DMS53 treated with DMSO at 0.1 percent for 48 hours (cell line): ENCODE data around the gene KDELR3.

Source experiments
- DNase-seq: peaks from one replicate; lab custom pipeline; 2025; ENCODE audit not compliant: unreplicated experiment; lab: John Stamatoyannopoulos, UW

KDELR3 gene

GRCh38 chr22:38437416-38437815 lies 30.5 kb upstream of the KDELR3 start:
- no peak for DNase-seq

DNA sequence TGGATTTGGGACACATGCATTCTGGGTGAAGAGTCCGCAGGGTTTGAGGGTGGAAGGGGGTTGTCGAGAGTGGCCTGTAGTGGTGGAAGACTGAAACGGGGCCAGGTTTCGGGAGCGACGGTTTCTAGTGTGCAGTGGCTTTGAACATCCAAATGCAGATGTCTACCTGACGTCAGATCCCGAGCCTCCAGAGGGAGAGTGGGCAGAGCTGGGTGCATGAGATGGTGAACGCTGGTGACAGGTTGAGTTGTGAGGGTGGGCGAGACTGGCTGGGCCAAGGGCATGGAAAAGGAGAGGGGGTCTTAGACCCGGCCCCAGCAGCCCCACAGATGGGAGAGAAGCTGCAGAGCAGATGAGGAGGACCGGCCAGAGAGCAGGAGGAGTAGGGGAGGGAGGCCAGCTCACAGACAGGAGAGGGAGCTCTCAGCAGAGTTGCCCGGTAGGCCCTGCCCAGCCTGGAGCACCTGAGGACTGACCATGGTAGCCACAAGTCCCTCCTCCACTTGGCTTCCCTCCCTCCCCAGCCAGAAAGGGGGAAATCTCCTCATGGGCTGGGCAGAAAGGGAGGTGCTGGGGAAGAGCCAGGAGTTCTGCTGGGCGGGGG lies 27.0 kb upstream of the KDELR3 start:
- DNase-seq, result no peak

DNA sequence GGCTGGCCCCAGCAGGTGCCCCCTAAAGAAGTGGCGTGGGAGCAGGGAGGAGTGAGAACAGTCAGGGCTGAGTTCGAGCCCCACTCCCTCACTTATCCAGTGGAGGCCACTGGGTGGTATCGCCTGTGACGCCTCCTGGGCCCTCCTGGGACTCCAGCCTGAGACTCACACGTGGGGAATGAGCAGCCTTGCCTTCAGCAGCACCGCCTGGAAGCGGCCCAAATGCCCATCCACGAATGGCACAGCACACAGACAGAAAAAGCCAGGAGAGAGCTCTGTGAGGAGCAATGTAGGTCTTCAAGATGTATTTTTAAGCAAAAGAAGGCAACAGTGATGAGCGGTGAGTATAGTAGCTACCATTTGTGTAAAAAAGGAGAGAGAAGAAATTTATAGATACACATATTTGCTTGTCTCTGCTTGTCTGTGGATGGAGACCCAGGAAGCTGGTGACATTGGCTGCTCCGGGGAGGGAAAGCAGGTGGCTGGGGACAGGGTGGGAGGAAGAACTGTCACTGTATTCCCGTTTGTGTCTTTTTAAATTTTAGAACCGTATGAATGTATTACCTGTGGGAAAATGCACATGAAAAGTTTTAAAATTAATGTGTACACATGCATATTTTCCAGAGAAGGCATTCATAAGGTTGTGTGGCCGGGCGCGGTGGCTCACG lies 26.1 kb upstream of the KDELR3 start:
- DNase-seq, result no peak

DNA sequence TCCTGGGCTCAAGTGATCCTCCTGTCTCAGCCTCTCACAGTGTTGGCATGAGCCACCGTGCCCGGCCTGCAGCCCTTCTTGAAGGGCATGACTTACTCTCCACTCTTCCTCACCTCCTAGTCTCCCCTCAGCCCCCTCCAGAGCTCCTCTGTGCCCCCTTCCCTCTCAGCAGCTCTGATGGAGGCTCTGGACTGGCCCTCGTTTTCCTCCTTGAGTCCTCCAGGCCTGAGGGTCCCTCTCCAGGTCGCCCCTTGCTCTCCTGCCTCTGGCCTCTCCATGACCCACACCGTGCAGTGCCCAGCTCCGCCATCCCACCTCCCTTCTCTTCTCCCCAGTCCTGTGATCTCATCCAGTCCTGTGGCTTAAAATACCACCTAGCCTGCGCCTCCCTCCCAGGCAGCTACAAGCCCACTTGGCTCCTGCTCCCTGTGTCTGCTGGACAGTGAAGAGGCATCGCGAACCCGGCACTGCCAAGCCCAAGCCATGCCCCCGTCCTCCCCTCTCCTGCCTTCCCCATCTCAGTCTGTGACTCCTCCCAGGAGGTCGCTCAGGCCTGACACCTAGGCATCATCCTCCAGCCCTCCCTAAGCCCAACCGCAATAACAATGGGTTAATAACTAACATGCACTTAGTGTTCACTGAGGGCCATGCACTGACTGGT lies 24.8 kb upstream of the KDELR3 start:
- no peak for DNase-seq

DNA sequence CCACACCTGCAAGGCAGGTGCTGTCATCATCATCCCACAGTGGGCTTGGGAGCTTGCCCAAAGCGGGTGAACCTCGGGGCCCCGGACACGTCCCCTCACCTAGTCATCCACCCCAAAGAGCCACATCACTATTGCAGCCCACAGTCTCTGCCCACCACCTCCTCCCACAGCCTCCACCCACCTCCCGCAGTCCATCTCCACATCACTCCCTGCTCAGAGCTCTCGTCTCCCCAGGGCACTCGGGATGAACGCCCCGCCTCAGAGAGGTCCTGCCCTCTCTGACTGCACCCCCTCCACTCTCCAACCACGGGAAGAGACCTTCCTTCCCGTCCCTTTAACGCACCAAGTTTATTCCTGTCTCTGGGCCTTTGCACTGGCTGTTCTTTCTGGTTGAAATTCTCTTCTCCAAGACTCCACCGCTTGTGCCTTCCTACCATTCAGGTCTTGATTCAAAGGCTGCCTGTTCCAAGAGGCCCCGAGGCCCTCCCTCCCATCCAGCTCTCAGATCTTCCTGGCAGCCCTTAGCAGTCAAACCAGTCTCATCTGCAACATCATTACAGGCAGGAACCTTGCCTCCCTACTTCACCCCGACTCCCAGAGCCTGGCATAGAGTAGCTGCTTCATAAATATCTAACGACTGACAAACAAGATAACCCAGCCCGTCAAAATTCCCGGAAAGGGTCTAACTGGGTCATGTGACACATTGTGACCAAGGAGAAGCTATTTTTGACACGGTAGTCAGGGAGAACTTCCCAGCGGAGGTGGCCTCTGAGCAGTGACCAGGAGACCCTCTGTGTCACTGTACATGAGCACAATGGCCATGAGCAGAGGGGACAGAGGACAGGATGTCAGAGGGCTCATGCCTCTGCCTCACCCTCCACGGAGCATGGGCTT lies 24.0 kb upstream of the KDELR3 start:
- no peak for DNase-seq

- DNase-seq, result no peak
Observed at GRCh38 chr22:38444783-38445182, 23.1 kb upstream of the KDELR3 start.

DNA sequence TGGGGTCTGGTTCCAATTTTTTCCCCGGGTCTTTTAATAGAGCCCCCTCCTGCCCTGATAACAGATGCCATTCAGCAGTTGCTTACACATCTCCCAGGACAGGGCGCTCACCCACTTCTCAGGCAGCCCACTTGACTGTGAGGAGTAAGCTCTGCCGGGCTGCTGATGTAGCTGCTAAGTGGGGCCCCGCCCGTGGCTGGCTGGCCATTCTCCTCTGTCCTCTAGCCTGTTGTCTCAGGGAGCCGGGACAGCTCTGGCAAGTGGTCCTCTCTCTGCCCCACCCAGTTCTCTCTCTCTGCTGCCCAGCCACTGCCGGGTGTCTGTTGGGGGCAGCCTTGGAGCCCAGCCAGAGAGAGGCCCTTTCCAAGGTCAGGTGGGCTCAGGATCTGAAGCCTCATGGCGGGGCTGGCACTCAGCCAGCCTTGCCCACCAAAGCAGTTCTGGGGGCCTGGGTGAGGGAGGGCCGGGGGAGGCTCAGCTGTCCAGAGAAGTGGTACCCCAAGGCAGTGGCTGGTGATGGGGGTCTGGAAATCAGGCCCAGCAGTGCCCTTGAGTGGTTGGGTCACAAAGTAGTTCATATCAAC lies 21.8 kb upstream of the KDELR3 start:
- DNase-seq, result no peak

DNA sequence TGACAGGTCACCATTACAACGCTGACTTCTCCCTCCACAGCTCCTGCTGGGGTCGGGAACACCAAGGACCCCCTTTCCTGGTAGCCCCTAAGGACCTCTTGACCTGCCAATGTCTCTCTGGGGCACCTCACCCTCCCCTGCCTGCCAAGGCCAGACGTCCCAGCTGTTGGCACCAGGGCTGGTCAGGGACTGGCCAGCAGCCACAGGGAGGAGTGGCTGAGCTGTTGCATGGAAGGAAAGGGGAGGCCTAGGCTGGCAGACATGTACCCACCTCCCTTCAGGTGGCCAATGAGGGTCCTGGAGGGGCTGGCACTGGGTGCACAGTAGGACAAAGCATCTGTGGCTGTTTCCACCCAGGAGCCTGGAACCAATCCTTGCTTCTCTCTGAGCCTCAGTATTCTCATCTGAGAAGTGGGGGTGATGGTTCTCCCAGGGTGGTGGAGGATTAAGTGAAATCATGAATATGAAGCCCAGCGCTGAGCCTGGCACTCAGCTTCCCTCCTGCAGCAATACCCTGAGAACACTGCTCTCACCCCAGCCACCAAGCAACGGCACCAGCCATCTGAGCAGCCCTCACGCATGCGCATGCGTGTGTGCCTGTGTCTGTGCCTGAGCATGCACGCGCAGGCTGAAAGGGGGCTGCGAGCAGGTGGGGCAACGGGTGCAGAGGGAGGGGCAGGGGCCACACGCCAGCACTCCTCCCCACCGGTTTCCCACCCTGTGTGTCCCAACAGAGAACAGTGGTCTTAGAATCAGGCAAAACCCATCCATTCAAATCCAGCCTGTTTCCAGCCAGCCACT lies 18.8 kb upstream of the KDELR3 start:
- peak; percentile 1 for DNase-seq

- no peak for DNase-seq
Observed at GRCh38 chr22:38449776-38450175, 18.1 kb upstream of the KDELR3 start.

GRCh38 chr22:38450234-38450797 lies 17.6 kb upstream of the KDELR3 start:
- DNase-seq, result no peak

DNA sequence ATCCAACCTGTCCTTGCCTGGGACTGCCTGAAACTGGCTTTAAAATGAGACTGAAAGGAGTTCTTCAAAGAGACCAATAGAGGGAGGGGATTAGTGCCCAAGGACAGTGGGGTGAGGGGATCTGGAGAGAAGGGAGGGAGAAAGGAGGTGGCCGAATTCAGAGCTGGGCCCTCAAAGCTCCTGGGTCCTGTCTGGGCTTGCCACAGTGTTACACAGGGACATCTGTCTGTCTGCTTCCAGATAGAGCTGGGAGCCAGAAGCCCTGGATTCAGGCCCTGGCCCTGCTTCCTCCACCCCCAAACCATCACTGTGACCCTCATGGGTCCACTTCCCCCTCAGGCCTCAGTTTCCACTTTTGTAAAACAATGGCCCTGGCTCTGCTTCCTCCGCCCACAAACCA lies 16.5 kb upstream of the KDELR3 start:
- DNase-seq, result no peak

GRCh38 chr22:38451864-38452263 lies 16.0 kb upstream of the KDELR3 start:
- no peak for DNase-seq

DNA sequence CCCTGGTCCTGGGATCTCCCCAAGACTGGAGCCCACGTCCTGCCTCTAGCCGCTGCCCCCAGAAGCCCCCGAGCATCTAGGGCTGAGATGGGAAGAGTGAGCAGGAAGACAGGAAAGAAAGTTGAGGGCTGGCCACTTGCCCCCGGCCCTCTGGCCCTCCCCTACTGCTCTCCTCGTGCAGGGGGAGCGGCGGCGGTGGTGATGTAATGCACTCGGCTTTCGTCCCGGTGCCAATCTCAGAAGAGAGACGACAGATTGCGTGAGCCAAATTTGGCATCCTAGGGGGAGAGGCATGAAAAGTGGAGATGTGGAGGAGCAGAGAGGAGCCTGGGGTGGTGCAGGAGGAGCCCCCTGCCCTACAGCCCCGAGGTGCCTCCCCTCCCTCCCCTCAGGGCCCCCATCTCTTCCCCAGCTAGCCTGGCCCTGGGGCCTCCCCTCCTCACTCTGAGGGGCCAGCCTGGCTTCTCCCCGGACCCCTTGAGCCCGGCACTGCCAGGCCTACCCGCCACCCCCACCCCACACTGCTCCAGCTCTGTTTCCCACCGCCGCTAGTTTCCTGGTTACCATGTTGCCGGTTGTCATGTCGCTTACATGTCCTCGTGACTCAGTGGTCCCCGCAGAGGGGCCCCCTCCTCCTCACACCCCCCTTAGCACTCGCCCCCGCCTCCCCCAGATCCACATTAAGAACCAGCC lies 15.4 kb upstream of the KDELR3 start:
- DNase-seq, result no peak

DNA sequence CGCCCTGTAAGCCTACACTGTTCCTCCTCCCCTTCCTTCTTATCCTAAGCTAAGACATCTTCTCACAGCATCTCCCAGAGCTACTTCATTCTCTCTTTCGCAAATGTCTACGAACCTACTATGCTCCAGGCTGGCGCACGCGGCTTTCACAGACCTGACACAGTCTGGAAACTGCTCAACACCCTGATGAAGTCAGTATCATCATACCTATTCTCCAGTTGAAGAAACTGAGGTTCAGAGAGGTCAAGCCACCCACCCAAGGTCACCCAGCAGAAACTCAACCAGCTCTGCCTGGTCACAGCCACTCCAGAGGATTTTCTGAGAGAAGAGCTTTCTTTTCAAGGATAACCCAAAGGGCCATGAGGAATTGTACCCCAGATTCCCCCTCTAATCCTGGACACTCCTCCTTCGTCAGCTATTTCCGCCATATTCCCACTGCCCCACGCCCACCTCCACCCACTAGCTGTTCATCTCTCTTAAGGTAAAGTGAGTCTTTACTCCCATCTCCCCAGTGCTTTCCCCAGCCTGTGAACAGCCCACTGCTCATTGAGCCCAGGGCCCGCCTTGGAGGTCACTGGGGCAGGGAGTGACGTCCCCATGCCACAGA lies 14.7 kb upstream of the KDELR3 start:
- DNase-seq, result no peak

DNA sequence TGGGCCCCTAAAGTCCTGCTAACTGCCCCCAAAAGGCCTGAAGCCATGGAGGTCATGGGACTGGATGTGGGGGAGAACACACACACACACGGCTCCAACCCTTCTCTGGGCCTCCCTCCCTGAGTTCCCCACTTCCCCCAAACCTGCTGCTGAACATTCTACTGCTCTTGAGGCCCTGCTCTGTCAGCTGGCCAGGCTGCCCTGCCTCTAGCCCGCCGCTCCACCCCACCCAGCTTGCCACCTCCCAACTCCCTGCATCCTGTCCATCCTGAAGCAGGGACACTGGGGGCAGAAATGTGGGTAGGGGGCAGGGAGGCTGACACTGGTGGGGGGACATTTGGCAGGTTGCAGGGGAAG lies 13.9 kb upstream of the KDELR3 start:
- DNase-seq, result no peak

- DNase-seq, result no peak
Observed at GRCh38 chr22:38454353-38455075, 13.4 kb upstream of the KDELR3 start.

GRCh38 chr22:38455076-38455529 lies 12.8 kb upstream of the KDELR3 start, which contains the start of gene KCNJ4:
KCNJ4 (minus strand) TSS chr22:38455199; CDS start chr22:38428132, 27,067 bp downstream.
- DNase-seq, result no peak
